HepG2 (cell line): ENCODE results near the gene ACYP2. TPM values are rescaled to one million over a fixed set of nuclear protein-coding genes. Genes with fewer than 3 reads are reported as not detected.
A peak's percentile ranks its signal among the peaks of the same experiment; 100 is the strongest.

Experiments used
- ARNTL ChIP-seq: sonication (generic); formaldehyde crosslinking; IDR thresholded peaks from 2 replicates; pipeline ENCODE4 v1.4.0; 2020; ENCODE audit warnings: mild to moderate bottlenecking, missing genetic modification reagents
- SRF ChIP-seq: IDR thresholded peaks from 2 replicates; pipeline ENCODE4 v1.6.1; 2011; ENCODE audit warnings: mild to moderate bottlenecking, low read depth, low read length, moderate library complexity
- SYNCRIP ChIP-seq: fragments of 200-400 bp; formaldehyde crosslinking; IDR thresholded peaks from 2 replicates; pipeline ENCODE4 v1.6.1; 2018; ENCODE audit warnings: mild to moderate bottlenecking, low read depth, low read length; ENCODE audit not compliant: insufficient read depth
- ZNF430 ChIP-seq: sonication (generic); formaldehyde crosslinking; IDR thresholded peaks from 2 replicates; pipeline ENCODE4 v1.9.0; 2021; ENCODE audit warnings: mild to moderate bottlenecking, missing genetic modification reagents
- polyA plus RNA-seq, 8 experiments: library from polyadenylated mRNA; depleted of rRNA in 3 of 8; stranded (reverse) in 7 of 8; unstranded in 1 of 8; fragments of >200 nt; fragmentation: Illumina TruSeq in 4 of 8; extraction: Trizol in 4 of 8; gene quantifications; 2 replicates each; pipeline versions ENCODE4 v1.2.1 to v1.2.3, GENCODE V29; 2011 to 2016; ENCODE audit warnings: low read depth in 4 of 8, missing spikeins in 1 of 8, mixed read lengths in 1 of 8; ENCODE audit not compliant: insufficient read depth in 1 of 8
- total RNA-seq, 5 experiments: library from RNA; depleted of rRNA; stranded (reverse); fragments of >200 nt; fragmentation: Illumina TruSeq; extraction: Trizol; gene quantifications; 2 replicates each; pipeline ENCODE4 v1.2.3, GENCODE V29; 2016; ENCODE audit warnings: low read depth in 1 of 5
- TF ChIP-seq, protein P1 (sequence below): sonication (generic); formaldehyde crosslinking; IDR thresholded peaks from 2 replicates; pipeline ENCODE4 v1.9.0; 2021; ENCODE audit warnings: mild to moderate bottlenecking, missing genetic modification reagents
- TF ChIP-seq, protein P2 (sequence below): sonication (generic); formaldehyde crosslinking; IDR thresholded peaks from 2 replicates; pipeline ENCODE4 v1.4.0; 2020; ENCODE audit warnings: missing genetic modification reagents
- TF ChIP-seq, protein P3 (sequence below): IDR thresholded peaks from 2 replicates; pipeline ENCODE4 v1.6.1; 2016; ENCODE audit warnings: missing biosample characterization, missing genetic modification reagents, low read depth
- TF ChIP-seq, protein P4 (sequence below), 2 experiments: sonication (generic) in 1 of 2; formaldehyde crosslinking in 1 of 2; IDR thresholded peaks; 2 replicates each; pipeline versions ENCODE4 v1.4.0 to v1.6.1; 2016 to 2020; ENCODE audit warnings: borderline replicate concordance in 1 of 2, low read depth in 1 of 2, mild to moderate bottlenecking in 1 of 2, missing genetic modification reagents in 1 of 2

ACYP2 gene
- total and polyA plus RNA-seq, 2 of the 13 experiments (the other 11 are each of a cell fraction or from before 2014, with no cell fraction given): 12.3 to 12.7 TPM

DNA sequence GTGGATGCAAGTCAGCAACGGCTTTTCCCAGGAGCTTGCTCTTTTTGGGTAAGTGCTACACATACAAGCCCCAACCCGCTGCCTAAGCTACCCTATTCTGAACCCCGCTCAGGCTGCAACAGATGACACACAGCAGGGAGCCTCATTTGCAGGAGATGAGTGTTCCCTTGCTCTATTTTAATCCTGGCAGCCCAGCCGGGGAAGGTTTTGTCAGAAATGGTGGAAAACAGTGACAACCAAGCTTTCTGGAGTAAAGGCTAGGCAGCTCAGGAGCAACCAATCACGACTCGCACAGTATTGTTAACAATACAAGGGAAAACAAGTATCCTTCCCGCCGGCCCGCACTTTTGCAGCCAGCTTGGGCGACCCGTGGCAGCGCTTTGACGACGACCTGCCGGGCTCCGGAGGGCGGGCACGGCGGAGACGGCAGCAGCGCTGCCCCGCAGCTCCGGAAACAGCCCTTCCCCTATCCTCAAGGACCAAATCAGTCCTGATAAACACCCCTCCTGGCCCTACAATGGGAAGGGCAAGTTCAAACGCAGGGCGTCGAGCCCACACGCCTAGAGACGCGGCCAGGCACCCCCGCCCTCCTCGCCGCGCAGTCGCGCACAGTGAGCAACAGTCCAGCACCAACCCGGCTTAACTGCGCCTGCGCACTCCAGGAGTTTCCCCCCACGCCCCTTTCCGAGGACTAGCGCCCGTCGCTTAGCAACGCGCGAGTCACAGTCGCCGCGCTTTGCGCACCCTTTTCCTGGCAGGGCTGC, 214.9 kb downstream of the ACYP2 start (continued):
- TF ChIP-seq, protein P1, sequence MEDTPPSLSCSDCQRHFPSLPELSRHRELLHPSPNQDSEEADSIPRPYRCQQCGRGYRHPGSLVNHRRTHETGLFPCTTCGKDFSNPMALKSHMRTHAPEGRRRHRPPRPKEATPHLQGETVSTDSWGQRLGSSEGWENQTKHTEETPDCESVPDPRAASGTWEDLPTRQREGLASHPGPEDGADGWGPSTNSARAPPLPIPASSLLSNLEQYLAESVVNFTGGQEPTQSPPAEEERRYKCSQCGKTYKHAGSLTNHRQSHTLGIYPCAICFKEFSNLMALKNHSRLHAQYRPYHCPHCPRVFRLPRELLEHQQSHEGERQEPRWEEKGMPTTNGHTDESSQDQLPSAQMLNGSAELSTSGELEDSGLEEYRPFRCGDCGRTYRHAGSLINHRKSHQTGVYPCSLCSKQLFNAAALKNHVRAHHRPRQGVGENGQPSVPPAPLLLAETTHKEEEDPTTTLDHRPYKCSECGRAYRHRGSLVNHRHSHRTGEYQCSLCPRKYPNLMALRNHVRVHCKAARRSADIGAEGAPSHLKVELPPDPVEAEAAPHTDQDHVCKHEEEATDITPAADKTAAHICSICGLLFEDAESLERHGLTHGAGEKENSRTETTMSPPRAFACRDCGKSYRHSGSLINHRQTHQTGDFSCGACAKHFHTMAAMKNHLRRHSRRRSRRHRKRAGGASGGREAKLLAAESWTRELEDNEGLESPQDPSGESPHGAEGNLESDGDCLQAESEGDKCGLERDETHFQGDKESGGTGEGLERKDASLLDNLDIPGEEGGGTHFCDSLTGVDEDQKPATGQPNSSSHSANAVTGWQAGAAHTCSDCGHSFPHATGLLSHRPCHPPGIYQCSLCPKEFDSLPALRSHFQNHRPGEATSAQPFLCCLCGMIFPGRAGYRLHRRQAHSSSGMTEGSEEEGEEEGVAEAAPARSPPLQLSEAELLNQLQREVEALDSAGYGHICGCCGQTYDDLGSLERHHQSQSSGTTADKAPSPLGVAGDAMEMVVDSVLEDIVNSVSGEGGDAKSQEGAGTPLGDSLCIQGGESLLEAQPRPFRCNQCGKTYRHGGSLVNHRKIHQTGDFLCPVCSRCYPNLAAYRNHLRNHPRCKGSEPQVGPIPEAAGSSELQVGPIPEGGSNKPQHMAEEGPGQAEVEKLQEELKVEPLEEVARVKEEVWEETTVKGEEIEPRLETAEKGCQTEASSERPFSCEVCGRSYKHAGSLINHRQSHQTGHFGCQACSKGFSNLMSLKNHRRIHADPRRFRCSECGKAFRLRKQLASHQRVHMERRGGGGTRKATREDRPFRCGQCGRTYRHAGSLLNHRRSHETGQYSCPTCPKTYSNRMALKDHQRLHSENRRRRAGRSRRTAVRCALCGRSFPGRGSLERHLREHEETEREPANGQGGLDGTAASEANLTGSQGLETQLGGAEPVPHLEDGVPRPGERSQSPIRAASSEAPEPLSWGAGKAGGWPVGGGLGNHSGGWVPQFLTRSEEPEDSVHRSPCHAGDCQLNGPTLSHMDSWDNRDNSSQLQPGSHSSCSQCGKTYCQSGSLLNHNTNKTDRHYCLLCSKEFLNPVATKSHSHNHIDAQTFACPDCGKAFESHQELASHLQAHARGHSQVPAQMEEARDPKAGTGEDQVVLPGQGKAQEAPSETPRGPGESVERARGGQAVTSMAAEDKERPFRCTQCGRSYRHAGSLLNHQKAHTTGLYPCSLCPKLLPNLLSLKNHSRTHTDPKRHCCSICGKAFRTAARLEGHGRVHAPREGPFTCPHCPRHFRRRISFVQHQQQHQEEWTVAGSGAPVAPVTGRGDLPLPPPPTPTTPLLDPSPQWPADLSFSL (CRISPR knock-in tag): no peak
- TF ChIP-seq SRF: no peak
- peak; percentile 98 for TF ChIP-seq ZNF430 (CRISPR knock-in tag)
- TF ChIP-seq, protein P2, sequence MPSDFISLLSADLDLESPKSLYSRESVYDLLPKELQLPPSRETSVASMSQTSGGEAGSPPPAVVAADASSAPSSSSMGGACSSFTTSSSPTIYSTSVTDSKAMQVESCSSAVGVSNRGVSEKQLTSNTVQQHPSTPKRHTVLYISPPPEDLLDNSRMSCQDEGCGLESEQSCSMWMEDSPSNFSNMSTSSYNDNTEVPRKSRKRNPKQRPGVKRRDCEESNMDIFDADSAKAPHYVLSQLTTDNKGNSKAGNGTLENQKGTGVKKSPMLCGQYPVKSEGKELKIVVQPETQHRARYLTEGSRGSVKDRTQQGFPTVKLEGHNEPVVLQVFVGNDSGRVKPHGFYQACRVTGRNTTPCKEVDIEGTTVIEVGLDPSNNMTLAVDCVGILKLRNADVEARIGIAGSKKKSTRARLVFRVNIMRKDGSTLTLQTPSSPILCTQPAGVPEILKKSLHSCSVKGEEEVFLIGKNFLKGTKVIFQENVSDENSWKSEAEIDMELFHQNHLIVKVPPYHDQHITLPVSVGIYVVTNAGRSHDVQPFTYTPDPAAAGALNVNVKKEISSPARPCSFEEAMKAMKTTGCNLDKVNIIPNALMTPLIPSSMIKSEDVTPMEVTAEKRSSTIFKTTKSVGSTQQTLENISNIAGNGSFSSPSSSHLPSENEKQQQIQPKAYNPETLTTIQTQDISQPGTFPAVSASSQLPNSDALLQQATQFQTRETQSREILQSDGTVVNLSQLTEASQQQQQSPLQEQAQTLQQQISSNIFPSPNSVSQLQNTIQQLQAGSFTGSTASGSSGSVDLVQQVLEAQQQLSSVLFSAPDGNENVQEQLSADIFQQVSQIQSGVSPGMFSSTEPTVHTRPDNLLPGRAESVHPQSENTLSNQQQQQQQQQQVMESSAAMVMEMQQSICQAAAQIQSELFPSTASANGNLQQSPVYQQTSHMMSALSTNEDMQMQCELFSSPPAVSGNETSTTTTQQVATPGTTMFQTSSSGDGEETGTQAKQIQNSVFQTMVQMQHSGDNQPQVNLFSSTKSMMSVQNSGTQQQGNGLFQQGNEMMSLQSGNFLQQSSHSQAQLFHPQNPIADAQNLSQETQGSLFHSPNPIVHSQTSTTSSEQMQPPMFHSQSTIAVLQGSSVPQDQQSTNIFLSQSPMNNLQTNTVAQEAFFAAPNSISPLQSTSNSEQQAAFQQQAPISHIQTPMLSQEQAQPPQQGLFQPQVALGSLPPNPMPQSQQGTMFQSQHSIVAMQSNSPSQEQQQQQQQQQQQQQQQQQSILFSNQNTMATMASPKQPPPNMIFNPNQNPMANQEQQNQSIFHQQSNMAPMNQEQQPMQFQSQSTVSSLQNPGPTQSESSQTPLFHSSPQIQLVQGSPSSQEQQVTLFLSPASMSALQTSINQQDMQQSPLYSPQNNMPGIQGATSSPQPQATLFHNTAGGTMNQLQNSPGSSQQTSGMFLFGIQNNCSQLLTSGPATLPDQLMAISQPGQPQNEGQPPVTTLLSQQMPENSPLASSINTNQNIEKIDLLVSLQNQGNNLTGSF (CRISPR knock-in tag): peak; percentile 93
- TF ChIP-seq SYNCRIP: no peak
- TF ChIP-seq, protein P3, sequence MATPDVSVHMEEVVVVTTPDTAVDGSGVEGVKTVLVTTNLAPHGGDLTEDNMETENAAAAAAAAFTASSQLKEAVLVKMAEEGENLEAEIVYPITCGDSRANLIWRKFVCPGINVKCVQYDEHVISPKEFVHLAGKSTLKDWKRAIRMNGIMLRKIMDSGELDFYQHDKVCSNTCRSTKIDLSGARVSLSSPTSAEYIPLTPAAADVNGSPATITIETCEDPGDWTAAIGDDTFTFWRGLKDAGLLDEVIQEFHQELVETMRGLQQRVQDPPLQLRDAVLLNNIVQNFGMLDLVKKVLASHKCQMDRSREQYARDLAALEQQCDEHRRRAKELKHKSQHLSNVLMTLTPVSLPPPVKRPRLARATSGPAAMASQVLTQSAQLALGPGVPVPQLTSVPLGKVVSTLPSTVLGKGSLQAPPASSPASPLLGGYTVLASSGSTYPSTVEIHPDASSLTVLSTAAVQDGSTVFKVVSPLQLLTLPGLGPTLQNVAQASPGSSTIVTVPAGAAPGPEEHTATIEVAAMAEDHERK (CRISPR knock-in tag): no peak
- peak; percentile 91 for TF ChIP-seq ARNTL (CRISPR knock-in tag)
- TF ChIP-seq, protein P4, sequence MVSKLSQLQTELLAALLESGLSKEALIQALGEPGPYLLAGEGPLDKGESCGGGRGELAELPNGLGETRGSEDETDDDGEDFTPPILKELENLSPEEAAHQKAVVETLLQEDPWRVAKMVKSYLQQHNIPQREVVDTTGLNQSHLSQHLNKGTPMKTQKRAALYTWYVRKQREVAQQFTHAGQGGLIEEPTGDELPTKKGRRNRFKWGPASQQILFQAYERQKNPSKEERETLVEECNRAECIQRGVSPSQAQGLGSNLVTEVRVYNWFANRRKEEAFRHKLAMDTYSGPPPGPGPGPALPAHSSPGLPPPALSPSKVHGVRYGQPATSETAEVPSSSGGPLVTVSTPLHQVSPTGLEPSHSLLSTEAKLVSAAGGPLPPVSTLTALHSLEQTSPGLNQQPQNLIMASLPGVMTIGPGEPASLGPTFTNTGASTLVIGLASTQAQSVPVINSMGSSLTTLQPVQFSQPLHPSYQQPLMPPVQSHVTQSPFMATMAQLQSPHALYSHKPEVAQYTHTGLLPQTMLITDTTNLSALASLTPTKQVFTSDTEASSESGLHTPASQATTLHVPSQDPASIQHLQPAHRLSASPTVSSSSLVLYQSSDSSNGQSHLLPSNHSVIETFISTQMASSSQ (IDR thresholded peaks at IDR 0.05; ENCODE audit: low read depth): no peak
- TF ChIP-seq, protein P4 (CRISPR knock-in tag; IDR thresholded peaks at IDR 0.05; ENCODE audit: borderline replicate concordance): peak; percentile 77; the same call in 1 of the 2 replicates
